H1 (cell line): ENCODE data around the gene SPTB. TPM values are rescaled to one million over a fixed set of nuclear protein-coding genes. Genes with fewer than 3 reads are reported as not detected.

Source experiments
- BACH1 ChIP-seq: IDR thresholded peaks from 2 replicates; pipeline ENCODE4 v1.6.1; 2012; ENCODE audit warnings: low read length, improper control_type of control experiment
- KDM5A ChIP-seq: fragments of 200-600 bp; IDR thresholded peaks from 2 replicates; pipeline ENCODE4 v1.7.1; 2012; ENCODE audit warnings: mild to moderate bottlenecking, low read length, inconsistent platforms, mixed read lengths
- TEAD4 ChIP-seq: IDR thresholded peaks from 2 replicates; pipeline ENCODE4 v1.6.1; 2012; ENCODE audit warnings: low read depth, low read length, inconsistent platforms, mixed read lengths
- polyA plus RNA-seq, 7 experiments: library from polyadenylated mRNA; depleted of rRNA in 3 of 7; stranded (reverse) in 5 of 7; unstranded in 2 of 7; fragments of >200 nt in 5 of 7; fragments of 200-250 nt in 2 of 7; gene quantifications; 1 replicate in 5 of 7; 2 replicates in 1 of 7; 4 replicates in 1 of 7; pipeline versions ENCODE4 v1.2.1 to v1.2.3, GENCODE V29; 2011 to 2013; ENCODE audit warnings: missing spikeins in 2 of 7, mixed read lengths in 2 of 7
- total RNA-seq: library from RNA; stranded (reverse); fragmentation: NEBNext Ultra II Directional; extraction: Animal tissue kit (Norgen Biotek cat#: 25700); gene quantifications from 2 replicates; pipeline ENCODE4 v1.2.1, GENCODE V29; 2021

The SPTB gene
- total and polyA plus RNA-seq, 2 of the 8 experiments (the other 6 are each of a cell fraction or from before 2014, with no cell fraction given) = 0.30 to 2.4 TPM

DNA sequence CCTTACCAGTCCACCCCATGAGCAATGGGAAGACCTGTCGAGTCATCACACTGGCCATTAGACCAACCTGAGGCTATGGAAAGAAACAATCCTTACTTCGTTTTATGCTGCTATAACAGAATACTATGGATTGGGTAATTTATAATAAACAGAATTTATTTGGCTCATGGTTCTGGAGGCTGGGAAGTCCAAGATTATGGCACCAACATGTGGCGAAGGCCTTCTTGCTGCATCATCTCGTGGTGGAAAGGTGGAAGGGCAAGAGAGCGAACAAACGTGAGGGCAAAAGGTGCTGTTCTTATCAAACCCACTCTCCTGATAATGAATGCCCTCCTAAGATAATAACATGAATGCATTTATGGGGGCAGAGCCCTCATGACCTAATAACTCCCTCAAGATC, 9.6 kb upstream of the SPTB start (continued):
- TF ChIP-seq BACH1 (no peak), TEAD4 (no peak), KDM5A (no peak)
